SK-N-SH treated with all-trans-retinoic acid at 6 μM for 48 hours (cell line): Measurements from ENCODE around the gene TNN.

Experiments used
- ATAC-seq: fragments of 200-7000 bp; cut with Tn5 transposase; 3 replicates; pipeline ENCODE4 v1.9.1; 2020; ENCODE audit warnings: mild to moderate bottlenecking, moderate library complexity
- ARNTL ChIP-seq: fragments of 450-650 bp; formaldehyde crosslinking; IDR thresholded peaks from 2 replicates; pipeline ENCODE4 v1.5.0; 2020; ENCODE audit warnings: low read depth, mild to moderate bottlenecking, moderate library complexity, borderline replicate concordance
- BACH2 ChIP-seq: fragments of 250-450 bp; sonication (Bioruptor Pico); IDR thresholded peaks from 2 replicates; pipeline ENCODE4 v1.9.0; 2021; ENCODE audit warnings: mild to moderate bottlenecking, borderline replicate concordance
- GLIS3 ChIP-seq: fragments of 250-450 bp; sonication (Bioruptor Pico); IDR thresholded peaks from 2 replicates; pipeline ENCODE4 v1.5.0; 2020; ENCODE audit warnings: mild to moderate bottlenecking, moderate library complexity
- ISL1 ChIP-seq: fragments of 250-450 bp; sonication (Bioruptor Pico); IDR thresholded peaks from 2 replicates; pipeline ENCODE4 v2.1.2; 2022; ENCODE audit warnings: mild to moderate bottlenecking, moderate library complexity
- OSR1 ChIP-seq: fragments of 250-450 bp; sonication (Bioruptor Pico); IDR thresholded peaks from 2 replicates; pipeline ENCODE4 v1.8.0; 2022; ENCODE audit warnings: moderate library complexity, mild to moderate bottlenecking, inconsistent platforms
- RARB ChIP-seq: fragments of 250-450 bp; sonication (Bioruptor Pico); IDR thresholded peaks from 2 replicates; pipeline ENCODE4 v1.8.0; 2021; ENCODE audit warnings: mild to moderate bottlenecking, moderate library complexity
- SNAI2 ChIP-seq: fragments of 250-450 bp; sonication (Bioruptor Pico); IDR thresholded peaks from 2 replicates; pipeline ENCODE4 v1.5.0; 2020; ENCODE audit warnings: mild to moderate bottlenecking, moderate library complexity
- TOX ChIP-seq: fragments of 250-450 bp; sonication (Bioruptor Pico); IDR thresholded peaks from 2 replicates; pipeline ENCODE4 v1.8.0; 2021; ENCODE audit warnings: mild to moderate bottlenecking, moderate library complexity, borderline replicate concordance
- ZFP3 ChIP-seq: fragments of 250-450 bp; sonication (Bioruptor Pico); IDR thresholded peaks from 2 replicates; pipeline ENCODE4 v1.5.0; 2020; ENCODE audit warnings: mild to moderate bottlenecking, moderate library complexity
- ZFP30 ChIP-seq: fragments of 450-650 bp; formaldehyde crosslinking; IDR thresholded peaks from 2 replicates; pipeline ENCODE4 v1.5.0; 2022; ENCODE audit warnings: mild to moderate bottlenecking, moderate library complexity
- ZNF70 ChIP-seq: fragments of 450-650 bp; formaldehyde crosslinking; IDR thresholded peaks from 2 replicates; pipeline ENCODE4 v1.5.0; 2020; ENCODE audit warnings: mild to moderate bottlenecking, moderate library complexity
- ZNF8 ChIP-seq: fragments of 450-650 bp; formaldehyde crosslinking; IDR thresholded peaks from 2 replicates; pipeline ENCODE4 v1.5.0; 2020; ENCODE audit warnings: mild to moderate bottlenecking, moderate library complexity
- TF ChIP-seq, protein P1 (sequence below): fragments of 250-450 bp; sonication (Bioruptor Pico); IDR thresholded peaks from 2 replicates; pipeline ENCODE4 v1.5.1; 2020; ENCODE audit warnings: low read depth, mild to moderate bottlenecking, moderate library complexity
- TF ChIP-seq, protein P2 (sequence below): fragments of 250-450 bp; sonication (Bioruptor Pico); IDR thresholded peaks from 2 replicates; pipeline ENCODE4 v1.8.0; 2020; ENCODE audit warnings: mild to moderate bottlenecking, moderate library complexity, borderline replicate concordance
- TF ChIP-seq, protein P3 (sequence below): fragments of 250-450 bp; sonication (Bioruptor Pico); IDR thresholded peaks from 2 replicates; pipeline ENCODE4 v1.8.0; 2021; ENCODE audit warnings: low read depth, mild to moderate bottlenecking, moderate library complexity, borderline replicate concordance
- TF ChIP-seq, protein P4 (sequence below): fragments of 250-450 bp; sonication (Bioruptor Pico); IDR thresholded peaks from 2 replicates; pipeline ENCODE4 v1.5.0; 2020; ENCODE audit warnings: mild to moderate bottlenecking, moderate library complexity

TNN gene

DNA sequence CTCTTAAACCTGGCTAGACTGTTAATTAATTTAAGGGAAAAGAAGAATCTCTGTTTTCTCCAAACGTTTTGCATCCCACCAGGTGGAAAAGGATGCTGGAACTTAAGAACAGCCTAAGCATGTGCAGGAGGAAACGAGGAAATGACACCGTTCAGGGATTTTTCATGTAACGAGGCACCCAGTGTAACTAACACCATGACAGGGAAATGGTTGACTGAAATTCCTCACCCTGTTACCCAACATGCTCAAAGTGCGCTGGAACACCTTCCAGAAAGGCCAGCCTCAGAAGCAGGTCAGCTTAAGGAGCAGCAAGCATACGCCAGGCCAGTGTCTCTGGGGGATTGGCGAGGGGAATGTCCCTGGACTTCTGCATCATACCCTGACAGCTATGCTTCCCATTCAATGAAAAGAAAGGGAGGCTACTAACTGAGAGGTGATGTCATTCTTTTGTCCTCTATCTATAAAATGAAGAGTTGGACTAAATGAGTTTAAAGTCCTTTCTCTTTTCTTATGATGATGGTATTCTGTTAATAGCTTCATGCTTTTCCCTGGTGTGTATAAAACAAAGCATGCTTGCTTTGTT lies 21.6 kb downstream of the TNN start (continued):
- TF ChIP-seq, protein P1, sequence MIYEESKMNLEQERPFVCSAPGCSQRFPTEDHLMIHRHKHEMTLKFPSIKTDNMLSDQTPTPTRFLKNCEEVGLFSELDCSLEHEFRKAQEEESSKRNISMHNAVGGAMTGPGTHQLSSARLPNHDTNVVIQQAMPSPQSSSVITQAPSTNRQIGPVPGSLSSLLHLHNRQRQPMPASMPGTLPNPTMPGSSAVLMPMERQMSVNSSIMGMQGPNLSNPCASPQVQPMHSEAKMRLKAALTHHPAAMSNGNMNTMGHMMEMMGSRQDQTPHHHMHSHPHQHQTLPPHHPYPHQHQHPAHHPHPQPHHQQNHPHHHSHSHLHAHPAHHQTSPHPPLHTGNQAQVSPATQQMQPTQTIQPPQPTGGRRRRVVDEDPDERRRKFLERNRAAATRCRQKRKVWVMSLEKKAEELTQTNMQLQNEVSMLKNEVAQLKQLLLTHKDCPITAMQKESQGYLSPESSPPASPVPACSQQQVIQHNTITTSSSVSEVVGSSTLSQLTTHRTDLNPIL (CRISPR knock-in tag): no peak

DNA sequence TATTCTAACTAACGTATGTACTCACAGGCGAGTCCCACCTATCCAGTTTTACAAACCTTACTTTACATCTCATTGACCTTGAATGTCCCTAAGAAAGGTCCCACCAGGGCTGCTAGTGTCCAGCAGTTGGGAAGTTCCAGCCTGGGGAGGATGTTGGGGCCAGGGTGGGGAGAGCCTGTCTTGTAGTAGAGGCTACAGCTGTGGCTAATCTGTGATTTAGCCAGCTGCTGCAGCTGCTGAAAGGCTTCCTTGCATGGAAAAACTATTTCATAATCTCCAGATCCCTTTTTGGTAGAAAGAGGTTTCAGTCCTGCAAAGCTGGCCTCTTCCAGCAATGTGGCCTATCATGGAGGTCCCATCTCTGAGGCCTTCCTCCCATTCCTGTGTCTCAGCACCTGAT lies 23.1 kb downstream of the TNN start:
- TF ChIP-seq, protein P2, sequence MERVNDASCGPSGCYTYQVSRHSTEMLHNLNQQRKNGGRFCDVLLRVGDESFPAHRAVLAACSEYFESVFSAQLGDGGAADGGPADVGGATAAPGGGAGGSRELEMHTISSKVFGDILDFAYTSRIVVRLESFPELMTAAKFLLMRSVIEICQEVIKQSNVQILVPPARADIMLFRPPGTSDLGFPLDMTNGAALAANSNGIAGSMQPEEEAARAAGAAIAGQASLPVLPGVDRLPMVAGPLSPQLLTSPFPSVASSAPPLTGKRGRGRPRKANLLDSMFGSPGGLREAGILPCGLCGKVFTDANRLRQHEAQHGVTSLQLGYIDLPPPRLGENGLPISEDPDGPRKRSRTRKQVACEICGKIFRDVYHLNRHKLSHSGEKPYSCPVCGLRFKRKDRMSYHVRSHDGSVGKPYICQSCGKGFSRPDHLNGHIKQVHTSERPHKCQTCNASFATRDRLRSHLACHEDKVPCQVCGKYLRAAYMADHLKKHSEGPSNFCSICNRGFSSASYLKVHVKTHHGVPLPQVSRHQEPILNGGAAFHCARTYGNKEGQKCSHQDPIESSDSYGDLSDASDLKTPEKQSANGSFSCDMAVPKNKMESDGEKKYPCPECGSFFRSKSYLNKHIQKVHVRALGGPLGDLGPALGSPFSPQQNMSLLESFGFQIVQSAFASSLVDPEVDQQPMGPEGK: no peak
- TF ChIP-seq, protein P3, sequence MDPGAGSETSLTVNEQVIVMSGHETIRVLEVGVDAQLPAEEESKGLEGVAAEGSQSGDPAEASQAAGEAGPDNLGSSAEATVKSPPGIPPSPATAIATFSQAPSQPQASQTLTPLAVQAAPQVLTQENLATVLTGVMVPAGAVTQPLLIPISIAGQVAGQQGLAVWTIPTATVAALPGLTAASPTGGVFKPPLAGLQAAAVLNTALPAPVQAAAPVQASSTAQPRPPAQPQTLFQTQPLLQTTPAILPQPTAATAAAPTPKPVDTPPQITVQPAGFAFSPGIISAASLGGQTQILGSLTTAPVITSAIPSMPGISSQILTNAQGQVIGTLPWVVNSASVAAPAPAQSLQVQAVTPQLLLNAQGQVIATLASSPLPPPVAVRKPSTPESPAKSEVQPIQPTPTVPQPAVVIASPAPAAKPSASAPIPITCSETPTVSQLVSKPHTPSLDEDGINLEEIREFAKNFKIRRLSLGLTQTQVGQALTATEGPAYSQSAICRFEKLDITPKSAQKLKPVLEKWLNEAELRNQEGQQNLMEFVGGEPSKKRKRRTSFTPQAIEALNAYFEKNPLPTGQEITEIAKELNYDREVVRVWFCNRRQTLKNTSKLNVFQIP (CRISPR knock-in tag): no peak
- TF ChIP-seq ZFP30 (no peak), BACH2 (no peak), RARB (CRISPR knock-in tag) (no peak), TOX (CRISPR knock-in tag) (no peak), GLIS3 (CRISPR knock-in tag) (no peak), ZNF70 (CRISPR knock-in tag) (no peak)
- TF ChIP-seq, protein P1 (CRISPR knock-in tag): no peak
- TF ChIP-seq, protein P4, sequence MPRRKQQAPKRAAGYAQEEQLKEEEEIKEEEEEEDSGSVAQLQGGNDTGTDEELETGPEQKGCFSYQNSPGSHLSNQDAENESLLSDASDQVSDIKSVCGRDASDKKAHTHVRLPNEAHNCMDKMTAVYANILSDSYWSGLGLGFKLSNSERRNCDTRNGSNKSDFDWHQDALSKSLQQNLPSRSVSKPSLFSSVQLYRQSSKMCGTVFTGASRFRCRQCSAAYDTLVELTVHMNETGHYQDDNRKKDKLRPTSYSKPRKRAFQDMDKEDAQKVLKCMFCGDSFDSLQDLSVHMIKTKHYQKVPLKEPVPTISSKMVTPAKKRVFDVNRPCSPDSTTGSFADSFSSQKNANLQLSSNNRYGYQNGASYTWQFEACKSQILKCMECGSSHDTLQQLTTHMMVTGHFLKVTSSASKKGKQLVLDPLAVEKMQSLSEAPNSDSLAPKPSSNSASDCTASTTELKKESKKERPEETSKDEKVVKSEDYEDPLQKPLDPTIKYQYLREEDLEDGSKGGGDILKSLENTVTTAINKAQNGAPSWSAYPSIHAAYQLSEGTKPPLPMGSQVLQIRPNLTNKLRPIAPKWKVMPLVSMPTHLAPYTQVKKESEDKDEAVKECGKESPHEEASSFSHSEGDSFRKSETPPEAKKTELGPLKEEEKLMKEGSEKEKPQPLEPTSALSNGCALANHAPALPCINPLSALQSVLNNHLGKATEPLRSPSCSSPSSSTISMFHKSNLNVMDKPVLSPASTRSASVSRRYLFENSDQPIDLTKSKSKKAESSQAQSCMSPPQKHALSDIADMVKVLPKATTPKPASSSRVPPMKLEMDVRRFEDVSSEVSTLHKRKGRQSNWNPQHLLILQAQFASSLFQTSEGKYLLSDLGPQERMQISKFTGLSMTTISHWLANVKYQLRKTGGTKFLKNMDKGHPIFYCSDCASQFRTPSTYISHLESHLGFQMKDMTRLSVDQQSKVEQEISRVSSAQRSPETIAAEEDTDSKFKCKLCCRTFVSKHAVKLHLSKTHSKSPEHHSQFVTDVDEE (CRISPR knock-in tag): no peak
- ATAC-seq: no peak

DNA sequence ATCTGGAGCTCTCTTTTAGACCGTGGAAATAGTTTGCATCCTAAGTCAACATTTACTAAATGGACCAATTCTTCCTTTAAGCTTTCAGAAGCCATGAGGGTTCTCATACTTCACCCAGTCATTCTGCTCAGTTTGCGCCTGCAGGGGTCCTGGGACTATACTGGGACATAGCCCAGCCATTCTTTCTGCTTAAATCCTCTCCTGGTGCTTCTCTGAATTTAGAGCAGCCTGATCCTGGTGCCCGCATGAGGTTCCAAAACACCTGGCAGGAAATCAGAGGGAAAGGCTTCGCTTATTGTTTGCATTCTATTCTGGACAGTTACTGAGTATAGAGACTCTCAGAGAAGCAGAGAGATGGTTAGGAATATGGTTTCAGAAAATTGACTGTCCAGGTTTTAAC lies 27.0 kb downstream of the TNN start:
- TF ChIP-seq BACH2: no peak
- no peak for TF ChIP-seq ISL1
- TF ChIP-seq ZNF70 (CRISPR knock-in tag): no peak
- no peak for TF ChIP-seq ARNTL (CRISPR knock-in tag)
- TF ChIP-seq OSR1 (CRISPR knock-in tag): no peak
- TF ChIP-seq, protein P3 (CRISPR knock-in tag): no peak
- no peak for TF ChIP-seq SNAI2 (CRISPR knock-in tag)
- TF ChIP-seq ZNF8 (CRISPR knock-in tag): no peak
- TF ChIP-seq, protein P4 (CRISPR knock-in tag): no peak
- no peak for TF ChIP-seq ZFP30
- no peak for TF ChIP-seq ZFP3
- no peak for TF ChIP-seq GLIS3 (CRISPR knock-in tag)
- ATAC-seq: no peak
